Measurements from ENCODE around the gene GLIPR2. TPM values are rescaled to one million over a fixed set of nuclear protein-coding genes. Genes with fewer than 3 reads are reported as not detected.

The GLIPR2 gene
- total and polyA plus RNA-seq, 2 of the 13 experiments (the other 11 are each of a cell fraction or from before 2014, with no cell fraction given), result 0.08 to 0.42 TPM

DNA sequence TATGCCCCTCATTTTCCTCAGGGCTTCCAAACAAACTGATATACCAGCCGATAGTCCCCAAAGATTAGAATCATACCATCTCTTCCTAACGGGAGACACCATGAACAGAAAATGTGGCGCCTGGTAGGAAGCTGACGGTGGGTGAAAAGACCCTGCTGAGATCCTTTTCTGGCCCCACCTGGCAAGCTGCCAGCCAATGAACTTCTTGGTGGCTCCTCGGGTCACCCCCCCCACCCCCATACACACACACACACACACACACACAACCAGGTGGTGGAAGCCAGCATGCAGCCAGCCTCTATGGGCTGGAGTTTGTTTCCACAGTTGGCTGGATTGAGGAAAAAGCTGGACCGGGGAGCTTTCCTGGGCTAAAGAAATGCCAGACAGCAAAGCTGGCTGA, 27.8 kb downstream of the GLIPR2 start:
- H3K4me3 ChIP-seq (replicated peaks in 1 of 3; ENCODE audit: insufficient read depth in 1 of 3, low read depth in 2 of 3, low read length in 3 of 3), result no peak overlapping the region
- DNase-seq (ENCODE audit: low spot score) (no peak), FAIRE-seq (no peak), ATAC-seq (no peak)
- H3K4me2 ChIP-seq (ENCODE audit: low read depth, low read length), result no peak overlapping the region
- no peaks in the 10 kb centered on the region for H4K20me1 ChIP-seq (ENCODE audit: insufficient read depth, low read length)
- H3K36me3 ChIP-seq (replicated peaks in 1 of 2; ENCODE audit: control insufficient read depth in 1 of 2, insufficient read depth in 2 of 2, low read length in 2 of 2), result no peaks in the 10 kb centered on the region
- WGBS (ENCODE audit: low lambda C conversion rate), result 45% methylated on average over 6 of the region's 6 CpGs
- in situ Hi-C loops (cut with HindIII; ENCODE audit: extremely low pct_ligation_motif_present, low pct_unique_long_range_greater_than_20kb) (no loop called here), intact Hi-C loops (cut with micrococcal nuclease; ENCODE audit: unreplicated experiment) (no loop called here)
- no TSS peak for BruUV-seq (replicated peaks)
- peaks cover 9% of the 10 kb centered on the region; the same call in 1 of the 2 replicates for H3K4me1 ChIP-seq (ENCODE audit: insufficient read depth, low read length)
- H3K27ac ChIP-seq (ENCODE audit: extremely low read length, insufficient read depth, low read length), result no peak overlapping the region
- no peaks in the 10 kb centered on the region for H3K9me3 ChIP-seq (ENCODE audit: low read length)
- H3K27me3 ChIP-seq (ENCODE audit: control insufficient read depth in 1 of 2, insufficient read depth in 2 of 2, low read length in 2 of 2), result peaks cover 1 to 21% of the 10 kb centered on the region in 2 experiments; a peak in 2 of 5 replicates
- TF ChIP-seq, protein P1, sequence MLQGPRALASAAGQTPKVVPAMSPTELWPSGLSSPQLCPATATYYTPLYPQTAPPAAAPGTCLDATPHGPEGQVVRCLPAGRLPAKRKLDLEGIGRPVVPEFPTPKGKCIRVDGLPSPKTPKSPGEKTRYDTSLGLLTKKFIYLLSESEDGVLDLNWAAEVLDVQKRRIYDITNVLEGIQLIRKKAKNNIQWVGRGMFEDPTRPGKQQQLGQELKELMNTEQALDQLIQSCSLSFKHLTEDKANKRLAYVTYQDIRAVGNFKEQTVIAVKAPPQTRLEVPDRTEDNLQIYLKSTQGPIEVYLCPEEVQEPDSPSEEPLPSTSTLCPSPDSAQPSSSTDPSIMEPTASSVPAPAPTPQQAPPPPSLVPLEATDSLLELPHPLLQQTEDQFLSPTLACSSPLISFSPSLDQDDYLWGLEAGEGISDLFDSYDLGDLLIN (CRISPR knock-in tag; IDR thresholded peaks at IDR 0.05; ENCODE audit: borderline replicate concordance), result no peak
- TF ChIP-seq LCORL (IDR thresholded peaks at IDR 0.05) (peak; percentile 70), LCORL (CRISPR knock-in tag; IDR thresholded peaks at IDR 0.05) (no peak)
- no peak overlapping the region for H3K9ac ChIP-seq (ENCODE audit: insufficient read depth, low read depth, low read length)
- ChIA-PET POLR2A (interaction anchor here (0.6 to 1.4 kb wide), 2 partner anchors 26 to 261 kb away, joined by 3 to 6 read pairs; partner anchors contain the start of gene CLTA), CTCF (ENCODE audit: low intra/inter-chr PET ratio, low total read pairs) (interaction anchor here (1.5 to 3.8 kb wide), 2 partner anchors 61 to 156 kb away, joined by 3 to 40 read pairs; no protein-coding TSS in a partner anchor)
- no peak overlapping the region for H2AFZ ChIP-seq (ENCODE audit: low read length)
- H3K79me2 ChIP-seq (ENCODE audit: insufficient read depth, low read length), result no peaks in the 10 kb centered on the region

DNA sequence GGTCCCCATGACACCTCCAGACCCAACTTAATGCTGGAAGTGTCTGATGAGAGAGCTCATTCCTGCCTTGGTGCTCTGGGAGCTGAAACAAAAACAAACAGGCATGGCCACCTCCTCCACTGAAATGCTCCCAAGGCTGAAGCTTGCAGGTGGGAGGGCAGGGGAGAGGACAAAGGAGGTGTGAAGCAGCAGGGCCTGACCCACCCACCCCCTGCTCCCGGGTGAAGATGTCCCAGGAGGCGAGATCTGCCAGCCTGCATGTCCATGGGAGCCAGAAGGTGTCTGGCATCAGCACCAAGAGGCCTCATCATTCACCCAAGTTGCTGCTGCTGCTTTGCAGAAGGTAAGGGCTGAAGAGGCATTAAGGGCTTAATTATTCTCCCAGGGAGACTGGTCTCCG, 28.5 kb downstream of the GLIPR2 start:
- H2AFZ ChIP-seq (ENCODE audit: low read length), result no peak overlapping the region
- in situ Hi-C loops (cut with HindIII; ENCODE audit: extremely low pct_ligation_motif_present, low pct_unique_long_range_greater_than_20kb), result loop anchor here (5.0 kb wide), 1 partner anchor 63 kb away; no protein-coding TSS in a partner anchor
- peaks cover 3 to 27% of the 10 kb centered on the region in 2 experiments; a peak in 3 of 5 replicates for H3K27me3 ChIP-seq (ENCODE audit: control insufficient read depth in 1 of 2, insufficient read depth in 2 of 2, low read length in 2 of 2)
- ChIA-PET POLR2A (interaction anchor here (0.6 to 1.4 kb wide), 2 partner anchors 26 to 261 kb away, joined by 3 to 6 read pairs; partner anchors contain the start of gene CLTA), CTCF (ENCODE audit: low intra/inter-chr PET ratio, low total read pairs) (interaction anchor here (1.5 to 3.8 kb wide), 2 partner anchors 62 to 157 kb away, joined by 3 to 40 read pairs; no protein-coding TSS in a partner anchor)
- no TSS peak for BruUV-seq (replicated peaks)
- H3K36me3 ChIP-seq (replicated peaks in 1 of 2; ENCODE audit: control insufficient read depth in 1 of 2, insufficient read depth in 2 of 2, low read length in 2 of 2), result no peaks in the 10 kb centered on the region
- no peaks in the 10 kb centered on the region for H3K9me3 ChIP-seq (ENCODE audit: low read length)
- H3K79me2 ChIP-seq (ENCODE audit: insufficient read depth, low read length), result no peaks in the 10 kb centered on the region
- 0% methylated on average over 1 of the region's 3 CpGs for WGBS (ENCODE audit: low lambda C conversion rate)
- H3K9ac ChIP-seq (ENCODE audit: insufficient read depth, low read depth, low read length), result no peak overlapping the region
- H3K4me3 ChIP-seq (replicated peaks in 1 of 3; ENCODE audit: insufficient read depth in 1 of 3, low read depth in 2 of 3, low read length in 3 of 3), result no peak overlapping the region
- H4K20me1 ChIP-seq (ENCODE audit: insufficient read depth, low read length), result no peaks in the 10 kb centered on the region
- no peak overlapping the region for H3K4me2 ChIP-seq (ENCODE audit: low read depth, low read length)
- DNase-seq (ENCODE audit: low spot score), result no peak
- TF ChIP-seq ZFY (CRISPR knock-in tag; IDR thresholded peaks at IDR 0.05) (no peak), ZNF570 (CRISPR knock-in tag; IDR thresholded peaks at IDR 0.05; ENCODE audit: borderline replicate concordance) (no peak), NCOA2 (CRISPR knock-in tag; IDR thresholded peaks at IDR 0.05) (no peak), FOXK1 (CRISPR knock-in tag; IDR thresholded peaks at IDR 0.05; ENCODE audit: borderline replicate concordance, low read depth) (no peak)
- H3K4me1 ChIP-seq (ENCODE audit: insufficient read depth, low read length), result peaks cover 9% of the 10 kb centered on the region; the same call in 1 of the 2 replicates
- ATAC-seq, result no peak
- intact Hi-C loops (cut with micrococcal nuclease; ENCODE audit: unreplicated experiment), result loop anchor here (5.0 kb wide), 2 partner anchors 158 to 208 kb away; partner anchors contain the start of gene OR2S2
- no peak overlapping the region for H3K27ac ChIP-seq (ENCODE audit: extremely low read length, insufficient read depth, low read length)
- no peak for FAIRE-seq
